ENCODE measurements around the gene SPSB4.

SPSB4 gene

GRCh38 chr3:141167681-141168080 lies 116.5 kb downstream of the SPSB4 start:
- DNase-seq: no peak

GRCh38 chr3:141170678-141171295 lies 119.6 kb downstream of the SPSB4 start:
- DNase-seq: no peak

- DNase-seq: no peak
These were observed 123.5 kb downstream of the SPSB4 start for GRCh38 chr3:141174674-141175073.

- no peak for DNase-seq
These were observed 125.6 kb downstream of the SPSB4 start for GRCh38 chr3:141176775-141177174.

GRCh38 chr3:141178026-141178425 lies 126.9 kb downstream of the SPSB4 start:
- DNase-seq: no peak

GRCh38 chr3:141178551-141178950 lies 127.4 kb downstream of the SPSB4 start:
- DNase-seq: no peak

GRCh38 chr3:141179983-141180382 lies 128.8 kb downstream of the SPSB4 start:
- DNase-seq: no peak

- DNase-seq: no peak
These were observed 130.0 kb downstream of the SPSB4 start for GRCh38 chr3:141181196-141181595.

- DNase-seq: no peak
These were observed 130.7 kb downstream of the SPSB4 start for GRCh38 chr3:141181819-141182218.

- no peak for DNase-seq
These were observed 132.5 kb downstream of the SPSB4 start for GRCh38 chr3:141183606-141184005.

GRCh38 chr3:141184430-141184829 lies 133.3 kb downstream of the SPSB4 start:
- DNase-seq: no peak

GRCh38 chr3:141191097-141191749 lies 140.1 kb downstream of the SPSB4 start:
- no peak for DNase-seq

- DNase-seq: peak; percentile 95
These were observed 141.2 kb downstream of the SPSB4 start for GRCh38 chr3:141192345-141192744.

GRCh38 chr3:141193066-141193830 lies 142.1 kb downstream of the SPSB4 start:
- DNase-seq: no peak
